Astrocyte (in vitro differentiated cells and primary cell): ENCODE measurements around the gene ARHGAP9.

Experiments
- EZH2 ChIP-seq: IDR thresholded peaks from 2 replicates; pipeline ENCODE4 v1.6.1; 2012; ENCODE audit warnings: mild to moderate bottlenecking, low read length, inconsistent platforms; ENCODE audit not compliant: insufficient read depth
- TF ChIP-seq, protein P1 (sequence below): IDR thresholded peaks from 2 replicates; pipeline ENCODE4 v1.5.1; 2011; ENCODE audit warnings: low read depth, mild to moderate bottlenecking, inconsistent platforms, low read length, moderate library complexity; ENCODE audit not compliant: insufficient read depth

DNA sequence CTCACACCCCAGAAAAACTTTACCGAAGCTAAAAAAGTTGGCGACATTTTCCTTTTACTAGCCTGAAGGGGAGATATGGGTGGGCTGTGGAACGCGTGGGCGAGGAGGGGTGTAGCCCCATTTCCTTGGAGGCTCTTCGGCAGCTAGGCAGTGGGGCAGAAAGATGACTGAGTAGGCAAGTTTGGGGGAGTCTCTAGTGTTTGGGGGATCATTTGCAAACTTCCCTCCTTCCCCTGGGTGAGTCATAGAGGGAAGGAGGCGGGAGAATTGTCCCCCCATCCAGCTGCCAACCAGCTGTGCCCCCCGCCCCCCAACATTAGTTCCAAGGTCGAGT, 17.8 kb downstream of the ARHGAP9 start:
- TF ChIP-seq, protein P1, sequence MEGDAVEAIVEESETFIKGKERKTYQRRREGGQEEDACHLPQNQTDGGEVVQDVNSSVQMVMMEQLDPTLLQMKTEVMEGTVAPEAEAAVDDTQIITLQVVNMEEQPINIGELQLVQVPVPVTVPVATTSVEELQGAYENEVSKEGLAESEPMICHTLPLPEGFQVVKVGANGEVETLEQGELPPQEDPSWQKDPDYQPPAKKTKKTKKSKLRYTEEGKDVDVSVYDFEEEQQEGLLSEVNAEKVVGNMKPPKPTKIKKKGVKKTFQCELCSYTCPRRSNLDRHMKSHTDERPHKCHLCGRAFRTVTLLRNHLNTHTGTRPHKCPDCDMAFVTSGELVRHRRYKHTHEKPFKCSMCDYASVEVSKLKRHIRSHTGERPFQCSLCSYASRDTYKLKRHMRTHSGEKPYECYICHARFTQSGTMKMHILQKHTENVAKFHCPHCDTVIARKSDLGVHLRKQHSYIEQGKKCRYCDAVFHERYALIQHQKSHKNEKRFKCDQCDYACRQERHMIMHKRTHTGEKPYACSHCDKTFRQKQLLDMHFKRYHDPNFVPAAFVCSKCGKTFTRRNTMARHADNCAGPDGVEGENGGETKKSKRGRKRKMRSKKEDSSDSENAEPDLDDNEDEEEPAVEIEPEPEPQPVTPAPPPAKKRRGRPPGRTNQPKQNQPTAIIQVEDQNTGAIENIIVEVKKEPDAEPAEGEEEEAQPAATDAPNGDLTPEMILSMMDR: no peak
- no peak for TF ChIP-seq EZH2
